ENCODE data around the gene TGFBI.

TGFBI gene

DNA sequence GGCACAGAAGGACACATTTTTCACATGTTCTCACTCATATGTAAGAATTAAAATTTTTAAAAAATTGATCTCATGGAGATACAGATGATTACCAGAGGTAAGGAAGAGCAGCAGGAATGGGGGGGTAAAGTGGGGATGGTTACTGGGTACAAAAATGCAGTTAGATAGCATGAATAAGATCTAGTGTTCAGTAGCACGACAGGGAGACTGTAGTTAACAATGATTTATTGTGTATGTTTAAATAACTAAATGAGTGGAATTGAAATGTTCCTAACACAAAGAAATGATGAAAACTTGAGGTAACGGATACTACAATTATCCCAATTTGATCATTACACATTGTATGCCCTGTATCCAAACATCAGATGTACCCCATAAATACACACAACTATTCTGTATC, 15.2 kb upstream of the TGFBI start:
- TF ChIP-seq, protein P1, sequence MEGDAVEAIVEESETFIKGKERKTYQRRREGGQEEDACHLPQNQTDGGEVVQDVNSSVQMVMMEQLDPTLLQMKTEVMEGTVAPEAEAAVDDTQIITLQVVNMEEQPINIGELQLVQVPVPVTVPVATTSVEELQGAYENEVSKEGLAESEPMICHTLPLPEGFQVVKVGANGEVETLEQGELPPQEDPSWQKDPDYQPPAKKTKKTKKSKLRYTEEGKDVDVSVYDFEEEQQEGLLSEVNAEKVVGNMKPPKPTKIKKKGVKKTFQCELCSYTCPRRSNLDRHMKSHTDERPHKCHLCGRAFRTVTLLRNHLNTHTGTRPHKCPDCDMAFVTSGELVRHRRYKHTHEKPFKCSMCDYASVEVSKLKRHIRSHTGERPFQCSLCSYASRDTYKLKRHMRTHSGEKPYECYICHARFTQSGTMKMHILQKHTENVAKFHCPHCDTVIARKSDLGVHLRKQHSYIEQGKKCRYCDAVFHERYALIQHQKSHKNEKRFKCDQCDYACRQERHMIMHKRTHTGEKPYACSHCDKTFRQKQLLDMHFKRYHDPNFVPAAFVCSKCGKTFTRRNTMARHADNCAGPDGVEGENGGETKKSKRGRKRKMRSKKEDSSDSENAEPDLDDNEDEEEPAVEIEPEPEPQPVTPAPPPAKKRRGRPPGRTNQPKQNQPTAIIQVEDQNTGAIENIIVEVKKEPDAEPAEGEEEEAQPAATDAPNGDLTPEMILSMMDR (IDR thresholded peaks at IDR 0.05; ENCODE audit: low read depth, low read length) = no peak
- H3K4me3 ChIP-seq (ENCODE audit: low read depth, low read length) = no peak overlapping the region

DNA sequence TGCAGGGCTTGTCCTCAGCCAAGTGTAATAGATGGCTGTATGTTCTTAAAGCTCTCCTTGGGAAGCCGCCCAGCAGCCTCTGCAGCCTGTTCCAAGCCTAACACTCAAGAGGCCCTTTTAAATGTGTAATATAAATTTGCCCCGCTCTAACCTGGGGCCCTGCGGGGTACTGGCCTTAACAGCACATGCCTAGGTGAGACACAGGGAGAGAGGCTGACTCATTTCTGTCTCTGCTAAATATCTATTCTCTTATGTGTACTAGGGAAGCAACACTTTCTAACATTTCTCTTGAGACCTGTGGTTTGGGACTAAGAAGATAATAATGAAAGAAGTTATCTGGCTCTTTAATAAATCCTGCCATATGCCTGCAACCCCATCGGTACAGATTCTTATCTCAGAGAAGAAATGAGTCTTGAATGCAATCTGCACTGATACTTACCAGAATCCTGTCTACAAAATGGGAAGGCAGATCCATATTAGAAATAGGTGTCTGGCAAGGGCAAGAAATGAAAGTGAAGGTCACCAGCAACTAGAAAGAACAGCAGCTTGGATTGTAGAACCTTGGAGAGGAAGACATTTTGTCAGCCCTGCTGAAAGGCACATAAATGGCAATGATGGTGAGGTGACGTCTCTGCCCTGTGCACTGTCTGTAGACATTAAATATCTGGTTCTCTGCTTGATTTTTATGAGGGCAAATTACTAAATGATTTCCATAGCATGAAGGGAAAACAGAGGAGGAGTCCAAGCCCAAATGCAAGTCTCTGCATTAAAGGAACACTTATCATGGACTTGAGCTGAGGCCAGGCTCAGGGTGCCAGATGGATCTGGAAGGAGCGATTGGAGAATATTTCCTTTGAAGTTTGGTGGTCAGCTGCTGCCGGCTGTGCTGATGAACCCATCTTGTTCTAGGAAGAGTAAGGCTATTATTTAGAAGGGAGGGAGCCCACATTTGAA, 14.5 kb upstream of the TGFBI start:
- TF ChIP-seq, protein P1 (IDR thresholded peaks at IDR 0.05; ENCODE audit: low read depth, low read length) = no peak
- H3K4me3 ChIP-seq (ENCODE audit: low read depth, low read length) = no peak overlapping the region

DNA sequence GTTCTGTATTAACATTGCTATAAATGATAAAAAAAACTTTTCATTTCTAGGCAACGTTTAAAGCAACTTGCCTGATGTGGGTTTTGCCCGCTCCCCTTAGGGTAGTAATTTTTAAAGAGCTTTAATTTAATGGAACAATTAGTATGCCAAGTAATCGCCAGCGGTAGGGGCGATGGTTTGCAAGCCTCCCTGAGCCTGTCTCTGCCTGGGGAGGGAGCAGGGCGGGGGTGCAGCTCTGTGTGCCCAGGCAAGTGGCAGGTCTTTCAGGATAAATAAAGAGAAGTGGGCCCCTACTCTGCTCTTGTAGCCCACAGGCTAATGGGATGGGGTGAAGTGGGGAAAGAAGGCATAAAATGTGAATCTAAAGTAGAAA, 13.8 kb upstream of the TGFBI start:
- TF ChIP-seq, protein P1 (IDR thresholded peaks at IDR 0.05; ENCODE audit: low read depth, low read length) = no peak
- no peak overlapping the region for H3K4me3 ChIP-seq (ENCODE audit: low read depth, low read length)

DNA sequence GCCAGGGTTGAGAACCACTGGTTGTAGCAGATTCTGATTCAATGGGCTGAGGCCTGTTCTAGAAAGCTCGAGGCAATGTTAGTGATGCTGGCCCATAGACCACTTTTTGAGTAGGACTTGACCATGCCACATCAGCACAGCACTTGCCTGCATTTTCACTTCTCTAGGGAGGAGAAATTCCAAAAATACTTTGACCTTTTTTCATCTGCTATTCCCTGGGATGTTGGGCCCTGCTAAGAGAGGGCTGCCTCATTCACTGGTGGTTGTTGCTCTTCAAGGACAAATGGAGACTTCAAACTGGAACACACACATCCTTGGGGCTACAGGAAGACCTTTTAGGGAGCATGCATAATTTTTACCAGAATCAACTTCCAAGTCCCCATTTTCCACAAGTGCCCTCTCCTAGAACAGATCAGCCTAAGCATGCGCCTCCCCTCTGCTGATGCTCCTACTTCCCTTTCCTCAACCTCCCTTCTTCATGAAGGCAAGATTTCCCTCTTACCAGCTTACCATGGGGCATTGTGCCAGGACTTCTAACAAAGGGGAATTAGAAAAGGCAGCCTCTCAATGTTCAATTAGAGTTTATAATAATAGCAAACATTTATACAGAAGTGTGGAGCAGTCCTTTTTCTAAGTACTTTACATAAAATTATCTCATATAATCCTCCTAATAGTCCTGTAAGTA, 12.7 kb upstream of the TGFBI start:
- H3K4me3 ChIP-seq (ENCODE audit: low read depth, low read length) = no peak overlapping the region
- TF ChIP-seq, protein P1 (IDR thresholded peaks at IDR 0.05; ENCODE audit: low read depth, low read length) = no peak

DNA sequence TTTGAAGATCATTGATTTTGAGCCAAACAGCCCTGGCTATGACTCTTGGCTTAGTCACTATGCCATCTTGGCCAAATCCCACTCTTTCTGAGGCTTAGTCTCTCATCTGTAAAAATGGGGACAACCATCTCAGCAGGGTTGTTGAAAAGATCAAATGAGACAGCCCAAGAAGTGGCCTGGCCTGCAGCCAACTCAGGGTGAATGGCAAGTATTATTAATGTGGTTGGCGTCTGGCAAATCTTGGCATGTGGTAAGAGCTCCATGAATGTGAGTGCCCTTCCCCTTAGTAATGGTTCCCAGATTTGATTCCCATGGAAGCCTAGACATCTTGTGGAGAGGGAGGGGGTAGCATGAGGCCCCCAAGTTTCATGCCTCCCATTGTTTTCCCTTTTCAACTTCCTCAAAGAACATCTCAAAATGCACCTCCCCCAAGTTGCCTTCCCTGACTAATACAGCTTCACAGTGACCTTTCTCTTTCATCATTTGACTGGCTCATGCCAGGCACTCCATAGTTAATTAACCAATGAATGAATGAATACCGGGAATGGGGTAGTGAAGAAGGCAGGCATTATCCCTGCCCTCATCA, 11.8 kb upstream of the TGFBI start:
- no peak overlapping the region for H3K4me3 ChIP-seq (ENCODE audit: low read depth, low read length)
- TF ChIP-seq, protein P1 (IDR thresholded peaks at IDR 0.05; ENCODE audit: low read depth, low read length) = no peak

DNA sequence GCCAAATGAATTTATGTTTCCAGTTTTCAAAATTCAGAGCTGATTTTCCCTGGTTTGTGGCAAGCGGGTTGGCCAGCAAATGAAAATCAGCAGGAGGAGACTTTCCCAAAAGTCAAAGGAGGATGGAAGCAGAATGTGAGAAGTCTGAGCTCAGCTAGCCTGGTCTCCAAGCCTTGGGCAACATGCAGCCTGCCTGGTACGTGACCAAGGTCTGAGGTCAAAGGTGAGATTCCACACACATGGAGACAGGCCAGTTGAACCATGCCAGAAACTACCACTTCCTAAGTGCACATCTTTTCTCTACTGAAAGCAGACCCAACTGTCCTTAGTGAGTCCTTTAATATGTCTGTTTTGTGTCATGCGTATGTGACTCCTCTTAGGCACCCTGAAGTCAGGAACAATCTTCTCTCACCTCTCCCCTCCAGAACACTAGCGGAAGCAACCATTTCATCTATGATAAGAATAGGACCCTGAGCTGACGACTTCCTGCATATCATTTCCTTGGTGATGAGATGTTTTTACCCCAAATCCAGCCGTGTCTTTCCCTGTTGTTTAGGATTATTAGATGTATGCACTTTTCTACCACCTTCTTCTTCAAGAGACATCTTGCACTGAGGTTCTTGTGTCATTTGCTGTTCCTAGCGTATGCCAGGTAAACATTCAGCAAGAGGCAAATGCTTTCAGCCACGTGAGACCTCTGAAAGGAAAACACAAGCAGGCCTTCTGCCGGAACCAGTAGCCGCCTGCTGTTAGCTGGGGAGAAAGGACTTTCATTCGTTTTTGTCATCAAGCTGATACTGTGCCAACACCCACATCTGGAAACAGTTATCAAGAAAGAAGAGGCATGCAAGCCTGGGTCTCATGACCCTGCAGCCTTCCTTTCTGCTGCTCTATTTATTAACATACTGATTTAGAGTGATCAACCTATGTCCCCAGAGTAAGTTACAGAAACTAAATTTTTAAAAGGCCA, 9.7 kb upstream of the TGFBI start:
- no peak overlapping the region for H3K4me3 ChIP-seq (ENCODE audit: low read depth, low read length)
- TF ChIP-seq, protein P1 (IDR thresholded peaks at IDR 0.05; ENCODE audit: low read depth, low read length) = peak; percentile 56
